ENCODE data around the gene ZXDA. TPM values are rescaled to one million over a fixed set of nuclear protein-coding genes. Genes with fewer than 3 reads are reported as not detected.

Gene ZXDA
- total and polyA plus RNA-seq, 2 donors (not counting 3 experiments of a cell fraction or from before 2014, with no cell fraction given): 2.4 to 5.4 TPM

DNA sequence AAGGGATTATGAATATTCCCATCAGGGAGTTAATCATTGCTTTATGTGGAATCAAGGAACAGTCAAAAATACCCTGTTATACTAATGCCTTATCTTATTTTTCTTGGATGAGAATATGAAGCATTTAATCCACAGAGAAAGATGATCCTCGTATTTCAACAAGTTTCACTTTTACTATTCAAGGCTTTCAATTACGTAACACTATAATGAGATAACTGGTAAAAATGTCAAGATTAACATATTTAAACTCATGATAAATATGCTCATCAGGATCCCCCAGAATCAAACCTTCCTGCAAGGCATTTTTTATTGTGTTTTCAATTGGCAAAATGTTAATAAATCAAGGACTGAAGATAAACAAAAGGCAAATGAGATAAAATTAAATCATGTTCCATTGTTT lies 5.1 kb downstream of the ZXDA start:
- H3K36me3 ChIP-seq (ENCODE audit: control insufficient read depth in 2 of 2, extremely low read depth in 1 of 2, insufficient read depth in 2 of 2, low read length in 2 of 2): no peaks in the 10 kb centered on the region
- FAIRE-seq (peak; percentile 21), DNase-seq (ENCODE audit: low read depth, low spot score) (peak; percentile 57)
- POLR2A ChIA-PET: no interaction called here
- CTCF ChIA-PET: interaction anchor here (1.0 kb wide), 1 partner anchor 14 kb away, joined by 3 read pairs; no protein-coding TSS in a partner anchor
- dilution Hi-C loops (cut with MboI; ENCODE audit: extremely low pct_ligation_motif_present, low sequenced_read_pairs): no loop called here
- no peaks in the 10 kb centered on the region for H3K27me3 ChIP-seq (ENCODE audit: control insufficient read depth in 2 of 2, insufficient read depth in 2 of 2, low read length in 2 of 2)
- TF ChIP-seq POLR2AphosphoS5 (IDR thresholded peaks at IDR 0.05; ENCODE audit: insufficient read depth, low read depth, low read length) (no peak), GATA2 (IDR thresholded peaks at IDR 0.05; ENCODE audit: insufficient read depth, insufficient read length, low read depth, low read length) (no peak), POLR2A (IDR thresholded peaks at IDR 0.05; ENCODE audit: low read depth, low read length) (no peak), MYC (IDR thresholded peaks at IDR 0.05; ENCODE audit: low read depth, low read length) (no peak), FOS (IDR thresholded peaks at IDR 0.05; ENCODE audit: borderline replicate concordance, insufficient read depth, low read length) (no peak), EZH2 (IDR thresholded peaks at IDR 0.05; ENCODE audit: borderline replicate concordance, low read depth, low read length, severe bottlenecking) (no peak), JUN (IDR thresholded peaks at IDR 0.05; ENCODE audit: borderline replicate concordance, insufficient read depth, insufficient read length, low read depth) (no peak)
- TF ChIP-seq, protein P1, sequence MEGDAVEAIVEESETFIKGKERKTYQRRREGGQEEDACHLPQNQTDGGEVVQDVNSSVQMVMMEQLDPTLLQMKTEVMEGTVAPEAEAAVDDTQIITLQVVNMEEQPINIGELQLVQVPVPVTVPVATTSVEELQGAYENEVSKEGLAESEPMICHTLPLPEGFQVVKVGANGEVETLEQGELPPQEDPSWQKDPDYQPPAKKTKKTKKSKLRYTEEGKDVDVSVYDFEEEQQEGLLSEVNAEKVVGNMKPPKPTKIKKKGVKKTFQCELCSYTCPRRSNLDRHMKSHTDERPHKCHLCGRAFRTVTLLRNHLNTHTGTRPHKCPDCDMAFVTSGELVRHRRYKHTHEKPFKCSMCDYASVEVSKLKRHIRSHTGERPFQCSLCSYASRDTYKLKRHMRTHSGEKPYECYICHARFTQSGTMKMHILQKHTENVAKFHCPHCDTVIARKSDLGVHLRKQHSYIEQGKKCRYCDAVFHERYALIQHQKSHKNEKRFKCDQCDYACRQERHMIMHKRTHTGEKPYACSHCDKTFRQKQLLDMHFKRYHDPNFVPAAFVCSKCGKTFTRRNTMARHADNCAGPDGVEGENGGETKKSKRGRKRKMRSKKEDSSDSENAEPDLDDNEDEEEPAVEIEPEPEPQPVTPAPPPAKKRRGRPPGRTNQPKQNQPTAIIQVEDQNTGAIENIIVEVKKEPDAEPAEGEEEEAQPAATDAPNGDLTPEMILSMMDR (IDR thresholded peaks at IDR 0.05; ENCODE audit: extremely low read depth in 1 of 2, insufficient read depth in 1 of 2, low read depth in 1 of 2, low read length in 2 of 2): no peak
- TF ChIP-seq, protein P2, sequence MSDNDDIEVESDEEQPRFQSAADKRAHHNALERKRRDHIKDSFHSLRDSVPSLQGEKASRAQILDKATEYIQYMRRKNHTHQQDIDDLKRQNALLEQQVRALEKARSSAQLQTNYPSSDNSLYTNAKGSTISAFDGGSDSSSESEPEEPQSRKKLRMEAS (IDR thresholded peaks at IDR 0.05; ENCODE audit: insufficient read depth, insufficient read length): no peak
- H3K9ac ChIP-seq (replicated peaks; ENCODE audit: extremely low read depth, insufficient read depth, low read length): peak overlapping the region; percentile 80
- H3K4me1 ChIP-seq (ENCODE audit: control insufficient read depth, extremely low read depth, insufficient read depth, low read length): peaks cover 37% of the 10 kb centered on the region
- no TSS peak for BruUV-seq (replicated peaks)
- H4K20me1 ChIP-seq (replicated peaks; ENCODE audit: control insufficient read depth, extremely low read depth, insufficient read depth, low read length): no peaks in the 10 kb centered on the region
- H3K9me3 ChIP-seq (replicated peaks; ENCODE audit: control insufficient read depth, insufficient read depth, low read length): no peaks in the 10 kb centered on the region
- H3K27ac ChIP-seq (ENCODE audit: insufficient read depth, low read depth, low read length): peak overlapping the region; percentile 83
- no peak overlapping the region for H2AFZ ChIP-seq (ENCODE audit: low read depth, low read length)
- H3K9me1 ChIP-seq (replicated peaks; ENCODE audit: control insufficient read depth, extremely low read depth, insufficient read depth, low read length): no peaks in the 10 kb centered on the region
- H3K79me2 ChIP-seq (ENCODE audit: control insufficient read depth, insufficient read depth, low read length): peaks cover 13% of the 10 kb centered on the region
- peak overlapping the region; percentile 96 for H3K4me2 ChIP-seq (ENCODE audit: insufficient read depth, low read length)
- intact Hi-C loops (cut with micrococcal nuclease): loop anchor here (5.0 kb wide), 1 partner anchor 453 kb away; no protein-coding TSS in a partner anchor
- peak overlapping the region in 2 of 3 experiments; percentile 20 to 70 for H3K4me3 ChIP-seq (replicated peaks in 1 of 3; ENCODE audit: insufficient read depth in 1 of 3, low read depth in 1 of 3, low read length in 3 of 3)

Data from endothelial cell of umbilical vein (primary cell).